Sigmoid colon (tissue), 7 donors: Measurements from ENCODE around the gene BCAS3. TPM values are rescaled to one million over a fixed set of nuclear protein-coding genes. Genes with fewer than 3 reads are reported as not detected.
"Not testable (repeated sequence)": the region's sequence is repeated elsewhere in the genome, so short reads cannot be mapped to it uniquely, and the experiment has no call there.

Experiments
- DNase-seq: peaks from one replicate; pipeline ENCODE4 v3.0.0-alpha.2; 2019
- H3K27ac ChIP-seq, 4 donors: fragments of 200-600 bp; sonication (generic); one replicate each; pipeline ENCODE4 v1.5.1; 2016 to 2019; ENCODE audit warnings: mild to moderate bottlenecking in 1 of 4
- H3K27me3 ChIP-seq, 3 donors: fragments of 200-600 bp; sonication (generic); one replicate each; pipeline ENCODE4 v1.5.1; 2019; ENCODE audit warnings: mild to moderate bottlenecking in 1 of 3
- H3K36me3 ChIP-seq, 4 donors: fragments of 200-600 bp; sonication (generic); one replicate each; pipeline ENCODE4 v1.5.1; 2016 to 2019
- H3K4me1 ChIP-seq, 4 donors: fragments of 200-600 bp; sonication (generic); one replicate each; pipeline ENCODE4 v1.5.1; 2017 to 2019
- H3K4me3 ChIP-seq, 4 donors: fragments of 200-600 bp; sonication (generic); one replicate each; pipeline ENCODE4 v1.5.1; 2017 to 2019; ENCODE audit warnings: mild to moderate bottlenecking in 2 of 4, moderate library complexity in 1 of 4
- H3K9me3 ChIP-seq, 4 donors: fragments of 200-600 bp in 3 of 4; sonication (generic) in 3 of 4; one replicate each; pipeline versions ENCODE4 v1.5.1 to v1.6.1; 2013 to 2019
- EP300 ChIP-seq, 4 donors: sonication (generic); formaldehyde crosslinking; IDR thresholded peaks; one replicate each; pipeline ENCODE4 v1.6.1; 2017; ENCODE audit warnings: antibody characterized with exemption in 4 of 4
- POLR2A ChIP-seq, 2 donors: fragments of 450-650 bp; IDR thresholded peaks; one replicate each; pipeline ENCODE4 v1.6.1; 2016; ENCODE audit warnings: antibody characterized with exemption in 2 of 2, mild to moderate bottlenecking in 2 of 2, moderate library complexity in 2 of 2
- POLR2AphosphoS5 ChIP-seq, 4 donors: sonication (generic); formaldehyde crosslinking; IDR thresholded peaks; one replicate each; pipeline ENCODE4 v1.6.1; 2017; ENCODE audit warnings: antibody characterized with exemption in 4 of 4
- WGBS, 2 donors: extraction: QIAGEN DNeasy Blood & Tissue Kit; methylation state at CpG; one replicate each; pipeline ENCODE4 v1.1.7; 2013; 5-methylcytosine and 5-hydroxymethylcytosine counted together
- intact Hi-C: fragments of 100-400 bp; cut with DNase I; formaldehyde crosslinking; loops from one replicate; pipeline ENCODE4 v1.15.1; 2023
- polyA plus RNA-seq, 3 donors: library from polyadenylated mRNA; stranded (reverse); fragments of 200-250 nt; gene quantifications; one replicate each; pipeline ENCODE4 v1.2.3, GENCODE V29; 2013
- total RNA-seq, 4 donors: library from RNA; depleted of rRNA; stranded (reverse); fragments of >200 nt; gene quantifications; one replicate each; pipeline ENCODE4 v1.1.0, GENCODE V29; 2016
- TF ChIP-seq, protein P1 (sequence below), 4 experiments: fragments of 450-650 bp in 3 of 4; fragments of 200-600 bp in 1 of 4; IDR thresholded peaks; one replicate each; pipeline ENCODE4 v1.5.1; 2016 to 2019; ENCODE audit warnings: antibody characterized with exemption in 4 of 4, mild to moderate bottlenecking in 3 of 4, moderate library complexity in 2 of 4
- donor health status: healthy with polysubstance abuse.
- donor health status: Bipolar disorder and iron deficiency.
- donor health status: healthy.

BCAS3 gene
- total and polyA plus RNA-seq, 7 donors: 6.3 to 38.5 (median 28.5) TPM

GRCh38 chr17:60934723-60935122 lies 257.1 kb downstream of the BCAS3 start:
- Histone ChIP-seq H3K36me3 (no peaks in the 10 kb centered on the region), H3K27ac (no peak overlapping the region), H3K9me3 (no peaks in the 10 kb centered on the region), H3K27me3 (no peaks in the 10 kb centered on the region), H3K4me1 (no peaks in the 10 kb centered on the region), H3K4me3 (no peak overlapping the region)
- 94 to 95% methylated on average over 6 of the region's 6 CpGs for WGBS, 2 donors
- intact Hi-C loops: no loop called here
- DNase-seq: no peak
- TF ChIP-seq, protein P1, sequence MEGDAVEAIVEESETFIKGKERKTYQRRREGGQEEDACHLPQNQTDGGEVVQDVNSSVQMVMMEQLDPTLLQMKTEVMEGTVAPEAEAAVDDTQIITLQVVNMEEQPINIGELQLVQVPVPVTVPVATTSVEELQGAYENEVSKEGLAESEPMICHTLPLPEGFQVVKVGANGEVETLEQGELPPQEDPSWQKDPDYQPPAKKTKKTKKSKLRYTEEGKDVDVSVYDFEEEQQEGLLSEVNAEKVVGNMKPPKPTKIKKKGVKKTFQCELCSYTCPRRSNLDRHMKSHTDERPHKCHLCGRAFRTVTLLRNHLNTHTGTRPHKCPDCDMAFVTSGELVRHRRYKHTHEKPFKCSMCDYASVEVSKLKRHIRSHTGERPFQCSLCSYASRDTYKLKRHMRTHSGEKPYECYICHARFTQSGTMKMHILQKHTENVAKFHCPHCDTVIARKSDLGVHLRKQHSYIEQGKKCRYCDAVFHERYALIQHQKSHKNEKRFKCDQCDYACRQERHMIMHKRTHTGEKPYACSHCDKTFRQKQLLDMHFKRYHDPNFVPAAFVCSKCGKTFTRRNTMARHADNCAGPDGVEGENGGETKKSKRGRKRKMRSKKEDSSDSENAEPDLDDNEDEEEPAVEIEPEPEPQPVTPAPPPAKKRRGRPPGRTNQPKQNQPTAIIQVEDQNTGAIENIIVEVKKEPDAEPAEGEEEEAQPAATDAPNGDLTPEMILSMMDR (IDR thresholded peaks at IDR 0.05): no peak
- TF ChIP-seq POLR2AphosphoS5 (IDR thresholded peaks at IDR 0.05) (no peak), EP300 (IDR thresholded peaks at IDR 0.05) (no peak), POLR2A (IDR thresholded peaks at IDR 0.05) (no peak)

DNA sequence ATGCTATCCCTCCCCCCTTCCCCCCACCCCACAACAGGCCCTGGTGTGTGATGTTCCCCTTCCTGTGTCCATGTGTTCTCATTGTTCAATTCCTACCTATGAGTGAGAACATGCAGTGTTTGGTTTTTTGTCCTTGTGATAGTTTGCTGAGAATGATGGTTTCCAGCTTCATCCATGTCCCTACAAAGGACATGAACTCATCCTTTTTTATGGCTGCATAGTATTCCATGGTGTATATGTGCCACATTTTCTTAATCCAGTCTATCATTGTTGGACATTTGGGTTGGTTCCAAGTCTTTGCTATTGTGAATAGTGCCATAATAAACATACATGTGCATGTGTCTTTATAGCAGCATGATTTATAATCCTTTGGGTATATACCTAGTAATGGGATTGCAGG lies 258.3 kb downstream of the BCAS3 start:
- H3K36me3 ChIP-seq, H3K27me3 ChIP-seq, H3K4me3 ChIP-seq, H3K27ac ChIP-seq, DNase-seq, H3K9me3 ChIP-seq, intact Hi-C loops, H3K4me1 ChIP-seq: not testable (repeated sequence)

GRCh38 chr17:60939318-60939717 lies 261.7 kb downstream of the BCAS3 start:
- WGBS, 2 donors: 98% methylated on average over 2 of the region's 2 CpGs
- no peak for DNase-seq
- Histone ChIP-seq H3K4me3 (no peak overlapping the region), H3K27me3 (no peaks in the 10 kb centered on the region), H3K36me3 (no peaks in the 10 kb centered on the region), H3K4me1 (peaks cover 0 to 5% (median 0%) of the 10 kb centered on the region in 4 donors), H3K27ac (no peak overlapping the region), H3K9me3 (no peaks in the 10 kb centered on the region)
- TF ChIP-seq POLR2A (IDR thresholded peaks at IDR 0.05) (no peak), EP300 (IDR thresholded peaks at IDR 0.05) (no peak), POLR2AphosphoS5 (IDR thresholded peaks at IDR 0.05) (no peak)
- TF ChIP-seq, protein P1 (IDR thresholded peaks at IDR 0.05): no peak
- intact Hi-C loops: no loop called here

GRCh38 chr17:60941028-60941427 lies 263.4 kb downstream of the BCAS3 start:
- Histone ChIP-seq H3K9me3 (no peaks in the 10 kb centered on the region), H3K4me3 (no peak overlapping the region), H3K27me3 (no peaks in the 10 kb centered on the region), H3K36me3 (no peaks in the 10 kb centered on the region), H3K27ac (peak overlapping the region in 3 of 4 donors; percentile 7 to 47 (median 9)), H3K4me1 (peaks cover 0 to 5% (median 0%) of the 10 kb centered on the region in 4 donors)
- intact Hi-C loops: no loop called here
- 18 to 53% methylated on average over 5 of the region's 5 CpGs for WGBS, 2 donors
- TF ChIP-seq POLR2A (IDR thresholded peaks at IDR 0.05): no peak
- peak in 2 of 4 donors; percentile 4 to 36 for TF ChIP-seq POLR2AphosphoS5 (IDR thresholded peaks at IDR 0.05)
- DNase-seq: no peak

DNA sequence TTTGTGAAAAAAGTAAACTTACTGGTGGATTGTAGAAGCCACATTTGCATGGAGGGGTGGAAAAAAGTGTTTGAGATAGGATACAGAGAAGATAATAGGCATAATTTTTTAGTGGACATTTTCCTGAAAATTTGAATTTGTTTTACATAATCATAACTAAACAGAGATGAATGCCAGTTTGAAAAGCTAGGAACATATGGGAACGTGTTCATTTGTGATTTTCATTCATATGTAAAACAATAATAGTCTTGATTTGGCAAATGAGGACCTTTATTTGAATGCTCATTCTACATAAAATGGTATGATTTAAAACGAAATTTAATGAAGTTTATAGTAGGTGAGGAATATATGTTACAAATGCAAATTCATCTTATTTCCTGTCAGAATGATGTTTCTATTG lies 263.9 kb downstream of the BCAS3 start:
- TF ChIP-seq EP300 (IDR thresholded peaks at IDR 0.05) (no peak), POLR2A (IDR thresholded peaks at IDR 0.05) (no peak), POLR2AphosphoS5 (IDR thresholded peaks at IDR 0.05) (no peak)
- TF ChIP-seq, protein P1 (IDR thresholded peaks at IDR 0.05): no peak
- Histone ChIP-seq H3K9me3 (no peaks in the 10 kb centered on the region), H3K36me3 (no peaks in the 10 kb centered on the region), H3K4me3 (no peak overlapping the region), H3K27ac (peak overlapping the region in 1 of 4 donors; percentile 9), H3K27me3 (no peaks in the 10 kb centered on the region), H3K4me1 (peaks cover 0 to 5% (median 0%) of the 10 kb centered on the region in 4 donors)
- WGBS, 2 donors: 37 to 69% methylated on average over 2 of the region's 2 CpGs
- intact Hi-C loops: no loop called here
- no peak for DNase-seq

DNA sequence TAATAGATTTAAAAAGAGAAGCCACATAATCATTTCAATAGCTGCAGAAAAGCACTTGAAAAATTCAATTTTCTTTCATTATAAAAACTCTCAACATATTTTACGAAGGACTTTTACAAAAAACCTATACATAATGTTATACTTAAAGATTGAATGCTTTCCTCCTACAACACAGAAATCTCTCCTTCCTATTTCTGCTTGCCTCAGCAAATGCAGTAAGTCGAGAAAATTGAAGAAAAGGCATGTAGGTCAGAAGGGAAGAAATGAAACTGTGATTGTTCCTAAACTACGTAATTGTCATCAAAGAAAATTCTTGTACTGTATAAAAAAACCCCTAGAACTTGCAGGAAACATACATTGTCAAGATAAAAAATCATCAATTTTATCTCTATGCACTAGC lies 267.1 kb downstream of the BCAS3 start:
- H3K36me3 ChIP-seq: no peaks in the 10 kb centered on the region
- 95% methylated on average over 3 of the region's 3 CpGs for WGBS, 2 donors
- no peak for DNase-seq
- no peak for TF ChIP-seq POLR2A (IDR thresholded peaks at IDR 0.05)
- TF ChIP-seq EP300 (IDR thresholded peaks at IDR 0.05): no peak
- TF ChIP-seq POLR2AphosphoS5 (IDR thresholded peaks at IDR 0.05): no peak
- TF ChIP-seq, protein P1 (IDR thresholded peaks at IDR 0.05): no peak
- H3K9me3 ChIP-seq: no peaks in the 10 kb centered on the region
- H3K4me1 ChIP-seq: peaks cover 0 to 5% (median 0%) of the 10 kb centered on the region in 4 donors
- H3K4me3 ChIP-seq: no peak overlapping the region
- intact Hi-C loops: no loop called here
- no peaks in the 10 kb centered on the region for H3K27me3 ChIP-seq
- no peak overlapping the region for H3K27ac ChIP-seq
